ENCODE results near the gene SUN1.

The SUN1 gene

GRCh38 chr7:909358-910329, 77.4 kb downstream of the SUN1 start (continued):
- TF ChIP-seq ZBTB6 (tag by site-specific recombination; IDR thresholded peaks at IDR 0.05) (no peak), TRIM28 (IDR thresholded peaks at IDR 0.05; ENCODE audit: borderline replicate concordance, low read length) (no peak), ZSCAN23 (tag by site-specific recombination; IDR thresholded peaks at IDR 0.05) (no peak), KLF10 (tag by site-specific recombination; IDR thresholded peaks at IDR 0.05) (no peak), ZNF24 (tag by site-specific recombination; IDR thresholded peaks at IDR 0.05) (no peak), ZNF223 (tag by site-specific recombination; IDR thresholded peaks at IDR 0.05) (no peak), OSR2 (tag by site-specific recombination; IDR thresholded peaks at IDR 0.05) (no peak), ZNF184 (tag by site-specific recombination; IDR thresholded peaks at IDR 0.05) (no peak)

DNA sequence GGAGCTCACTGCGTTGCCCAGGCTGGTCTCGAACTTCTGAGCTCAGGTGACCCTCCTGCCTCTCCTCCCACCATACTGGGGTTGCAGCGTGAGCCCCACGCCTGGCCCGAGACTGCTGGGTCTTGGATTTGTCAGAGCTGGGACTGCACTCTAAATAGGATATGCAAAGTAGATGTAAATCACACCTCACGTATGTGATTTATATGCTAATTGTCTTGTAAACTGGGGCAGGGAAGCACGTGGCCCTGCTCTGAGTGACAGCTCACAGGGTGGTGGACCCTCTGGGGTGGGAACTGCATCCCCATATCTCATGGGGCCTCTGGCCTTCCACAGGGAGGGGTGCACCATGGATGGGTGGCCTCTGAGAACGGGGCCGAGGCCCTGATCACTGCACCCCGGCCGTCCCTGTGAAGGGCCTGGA, 78.2 kb downstream of the SUN1 start:
- Histone ChIP-seq H3K9me3 (ENCODE audit: control insufficient read depth, insufficient read depth, low read depth, low read length) (no peaks in the 10 kb centered on the region), H3K4me3 (ENCODE audit: low read depth, low read length) (no peak overlapping the region), H3K36me3 (ENCODE audit: control insufficient read depth in 2 of 2, insufficient read depth in 1 of 2, low read length in 2 of 2) (no peaks in the 10 kb centered on the region), H3K4me1 (ENCODE audit: control insufficient read depth, insufficient read depth, low read length) (no peaks in the 10 kb centered on the region; the same call in 1 of the 2 replicates), H3K27ac (ENCODE audit: extremely low read depth, low read depth, low read length) (no peak overlapping the region)
- ChIA-PET CTCF (interaction anchor here (1.0 to 1.8 kb wide), 5 partner anchors 72 to 273 kb away, joined by 3 to 4 read pairs (median 3); partner anchors contain the start of gene CYP2W1), POLR2A (no interaction called here)
- TF ChIP-seq ZSCAN23 (tag by site-specific recombination; IDR thresholded peaks at IDR 0.05) = no peak
- no peak for TF ChIP-seq ZNF404 (tag by site-specific recombination; IDR thresholded peaks at IDR 0.05)
- TF ChIP-seq, protein P1, sequence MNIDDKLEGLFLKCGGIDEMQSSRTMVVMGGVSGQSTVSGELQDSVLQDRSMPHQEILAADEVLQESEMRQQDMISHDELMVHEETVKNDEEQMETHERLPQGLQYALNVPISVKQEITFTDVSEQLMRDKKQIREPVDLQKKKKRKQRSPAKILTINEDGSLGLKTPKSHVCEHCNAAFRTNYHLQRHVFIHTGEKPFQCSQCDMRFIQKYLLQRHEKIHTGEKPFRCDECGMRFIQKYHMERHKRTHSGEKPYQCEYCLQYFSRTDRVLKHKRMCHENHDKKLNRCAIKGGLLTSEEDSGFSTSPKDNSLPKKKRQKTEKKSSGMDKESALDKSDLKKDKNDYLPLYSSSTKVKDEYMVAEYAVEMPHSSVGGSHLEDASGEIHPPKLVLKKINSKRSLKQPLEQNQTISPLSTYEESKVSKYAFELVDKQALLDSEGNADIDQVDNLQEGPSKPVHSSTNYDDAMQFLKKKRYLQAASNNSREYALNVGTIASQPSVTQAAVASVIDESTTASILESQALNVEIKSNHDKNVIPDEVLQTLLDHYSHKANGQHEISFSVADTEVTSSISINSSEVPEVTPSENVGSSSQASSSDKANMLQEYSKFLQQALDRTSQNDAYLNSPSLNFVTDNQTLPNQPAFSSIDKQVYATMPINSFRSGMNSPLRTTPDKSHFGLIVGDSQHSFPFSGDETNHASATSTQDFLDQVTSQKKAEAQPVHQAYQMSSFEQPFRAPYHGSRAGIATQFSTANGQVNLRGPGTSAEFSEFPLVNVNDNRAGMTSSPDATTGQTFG (tag by site-specific recombination; IDR thresholded peaks at IDR 0.05; ENCODE audit: borderline replicate concordance) = no peak
- no peak for TF ChIP-seq ZNF140 (tag by site-specific recombination; IDR thresholded peaks at IDR 0.05)
- TF ChIP-seq, protein P2, sequence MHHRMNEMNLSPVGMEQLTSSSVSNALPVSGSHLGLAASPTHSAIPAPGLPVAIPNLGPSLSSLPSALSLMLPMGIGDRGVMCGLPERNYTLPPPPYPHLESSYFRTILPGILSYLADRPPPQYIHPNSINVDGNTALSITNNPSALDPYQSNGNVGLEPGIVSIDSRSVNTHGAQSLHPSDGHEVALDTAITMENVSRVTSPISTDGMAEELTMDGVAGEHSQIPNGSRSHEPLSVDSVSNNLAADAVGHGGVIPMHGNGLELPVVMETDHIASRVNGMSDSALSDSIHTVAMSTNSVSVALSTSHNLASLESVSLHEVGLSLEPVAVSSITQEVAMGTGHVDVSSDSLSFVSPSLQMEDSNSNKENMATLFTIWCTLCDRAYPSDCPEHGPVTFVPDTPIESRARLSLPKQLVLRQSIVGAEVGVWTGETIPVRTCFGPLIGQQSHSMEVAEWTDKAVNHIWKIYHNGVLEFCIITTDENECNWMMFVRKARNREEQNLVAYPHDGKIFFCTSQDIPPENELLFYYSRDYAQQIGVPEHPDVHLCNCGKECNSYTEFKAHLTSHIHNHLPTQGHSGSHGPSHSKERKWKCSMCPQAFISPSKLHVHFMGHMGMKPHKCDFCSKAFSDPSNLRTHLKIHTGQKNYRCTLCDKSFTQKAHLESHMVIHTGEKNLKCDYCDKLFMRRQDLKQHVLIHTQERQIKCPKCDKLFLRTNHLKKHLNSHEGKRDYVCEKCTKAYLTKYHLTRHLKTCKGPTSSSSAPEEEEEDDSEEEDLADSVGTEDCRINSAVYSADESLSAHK (tag by site-specific recombination; IDR thresholded peaks at IDR 0.05) = no peak
- TF ChIP-seq, protein P3, sequence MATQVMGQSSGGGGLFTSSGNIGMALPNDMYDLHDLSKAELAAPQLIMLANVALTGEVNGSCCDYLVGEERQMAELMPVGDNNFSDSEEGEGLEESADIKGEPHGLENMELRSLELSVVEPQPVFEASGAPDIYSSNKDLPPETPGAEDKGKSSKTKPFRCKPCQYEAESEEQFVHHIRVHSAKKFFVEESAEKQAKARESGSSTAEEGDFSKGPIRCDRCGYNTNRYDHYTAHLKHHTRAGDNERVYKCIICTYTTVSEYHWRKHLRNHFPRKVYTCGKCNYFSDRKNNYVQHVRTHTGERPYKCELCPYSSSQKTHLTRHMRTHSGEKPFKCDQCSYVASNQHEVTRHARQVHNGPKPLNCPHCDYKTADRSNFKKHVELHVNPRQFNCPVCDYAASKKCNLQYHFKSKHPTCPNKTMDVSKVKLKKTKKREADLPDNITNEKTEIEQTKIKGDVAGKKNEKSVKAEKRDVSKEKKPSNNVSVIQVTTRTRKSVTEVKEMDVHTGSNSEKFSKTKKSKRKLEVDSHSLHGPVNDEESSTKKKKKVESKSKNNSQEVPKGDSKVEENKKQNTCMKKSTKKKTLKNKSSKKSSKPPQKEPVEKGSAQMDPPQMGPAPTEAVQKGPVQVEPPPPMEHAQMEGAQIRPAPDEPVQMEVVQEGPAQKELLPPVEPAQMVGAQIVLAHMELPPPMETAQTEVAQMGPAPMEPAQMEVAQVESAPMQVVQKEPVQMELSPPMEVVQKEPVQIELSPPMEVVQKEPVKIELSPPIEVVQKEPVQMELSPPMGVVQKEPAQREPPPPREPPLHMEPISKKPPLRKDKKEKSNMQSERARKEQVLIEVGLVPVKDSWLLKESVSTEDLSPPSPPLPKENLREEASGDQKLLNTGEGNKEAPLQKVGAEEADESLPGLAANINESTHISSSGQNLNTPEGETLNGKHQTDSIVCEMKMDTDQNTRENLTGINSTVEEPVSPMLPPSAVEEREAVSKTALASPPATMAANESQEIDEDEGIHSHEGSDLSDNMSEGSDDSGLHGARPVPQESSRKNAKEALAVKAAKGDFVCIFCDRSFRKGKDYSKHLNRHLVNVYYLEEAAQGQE (tag by site-specific recombination; IDR thresholded peaks at IDR 0.05) = no peak

Data from HEK293 (cell line).